ENCODE measurements around the gene ANKLE1. TPM values are rescaled to one million over a fixed set of nuclear protein-coding genes. Genes with fewer than 3 reads are reported as not detected.

Gene ANKLE1
- polyA plus RNA-seq (2011; rRNA removed) (0.45 and 0.56 TPM in 2 replicates), polyA plus RNA-seq (2017; fragmentation: RNase III; extraction: RNeasy Plus Mini Kit Qiagen cat#74134 plus additional on column Dnase treatment) (0.74 to 1.2 TPM (median 1.0 TPM) in 3 replicates), polyA minus RNA-seq (2011; rRNA and poly(A)+ RNA removed) (0.33 TPM in 1 of 2 replicates, not detected in the other)
- 0.93 and 1.0 TPM in 2 replicates for polyA plus RNA-seq (2012; cell fraction: cytosol; rRNA removed)
- polyA plus RNA-seq (2012; cell fraction: nucleus; rRNA removed): 7.3 and 8.3 TPM in 2 replicates

DNA sequence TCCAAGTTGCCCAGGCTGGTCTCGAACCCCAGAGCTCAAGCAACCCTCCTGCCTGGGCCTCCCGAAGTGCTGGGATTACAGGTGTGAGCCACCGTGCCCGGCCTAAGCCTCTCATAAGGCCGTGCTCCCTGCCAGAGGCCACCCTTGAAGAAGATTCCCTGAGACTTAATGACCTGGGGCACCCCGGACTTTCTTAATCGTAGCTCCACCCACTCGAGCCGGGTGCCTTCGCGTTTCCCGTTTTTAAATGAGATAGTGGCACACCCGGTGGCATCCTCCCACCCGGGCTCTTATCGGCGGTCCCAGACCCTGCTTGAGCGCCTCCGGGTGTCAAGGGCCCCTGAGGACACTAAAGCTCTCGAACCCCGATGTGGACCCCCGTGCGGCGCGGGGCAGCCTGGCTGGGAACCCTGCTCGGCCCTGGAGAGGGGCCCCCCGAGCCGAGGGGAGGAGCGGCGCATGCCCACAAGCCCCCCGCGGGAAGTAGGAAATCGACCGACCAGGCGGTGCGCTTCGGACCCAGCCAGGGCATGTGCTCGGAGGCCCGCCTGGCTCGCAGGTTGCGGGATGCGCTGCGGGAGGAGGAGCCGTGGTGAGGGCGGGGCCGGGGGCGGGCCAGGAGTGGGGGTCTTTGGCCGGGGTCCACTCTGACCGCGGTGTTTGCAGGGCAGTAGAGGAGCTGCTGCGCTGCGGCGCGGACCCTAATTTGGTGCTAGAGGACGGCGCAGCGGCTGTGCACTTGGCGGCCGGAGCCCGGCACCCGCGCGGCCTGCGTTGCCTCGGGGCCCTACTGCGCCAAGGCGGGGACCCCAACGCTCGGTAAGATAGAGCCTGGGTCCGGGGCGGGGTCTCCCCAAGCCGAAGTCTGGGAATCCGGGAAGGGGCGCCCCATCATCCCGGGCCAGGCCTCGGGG is at the start of gene ANKLE1:
Gene ANKLE1 (plus strand): TSS at position 511 of the 914 bp plus-strand sequence. CDS start 20 bp downstream, at position 531.
- ChIA-PET POLR2A (no interaction called here), CTCF (interaction anchor here (0.6 to 5.1 kb wide), 26 partner anchors 9 to 510 kb away, joined by 3 to 77 read pairs (median 4); partner anchors contain the start of genes BABAM1 and USHBP1)
- no peak for ATAC-seq
- 81% methylated on average over 18 of the region's 75 CpGs for WGBS (ENCODE audit: missing lambda C conversion rate)
- Histone ChIP-seq H3K27ac (peak within 1 kb of the TSS; percentile 58 to 76; a peak in 3 of 6 replicates), H3K9me3 (no peaks in the 10 kb centered on the region), H3K4me1 (no peaks in the 10 kb centered on the region), H3K4me2 (peak within 1 kb of the TSS; percentile 76), H3K4me3 (0 out of 3 replicates have a peak within 1 kb of the TSS, but pooled peaks have one; percentile 19)
- TF ChIP-seq KDM1A (IDR thresholded peaks at IDR 0.05; ENCODE audit: low read depth) (no peak), BHLHE40 (IDR thresholded peaks at IDR 0.05; ENCODE audit: low read depth, low read length) (no peak), CHD2 (IDR thresholded peaks at IDR 0.05; ENCODE audit: low read length, partially characterized antibody) (no peak), FOSB (CRISPR knock-in tag; IDR thresholded peaks at IDR 0.05) (no peak), TFCP2L1 (CRISPR knock-in tag; IDR thresholded peaks at IDR 0.05) (no peak), SREBF2 (IDR thresholded peaks at IDR 0.05) (no peak), MYC (IDR thresholded peaks at IDR 0.05; ENCODE audit: borderline replicate concordance, low read length) (no peak), RARB (CRISPR knock-in tag; IDR thresholded peaks at IDR 0.05) (no peak), ZNF302 (CRISPR knock-in tag; IDR thresholded peaks at IDR 0.05) (no peak), CHD4 (IDR thresholded peaks at IDR 0.05; ENCODE audit: borderline replicate concordance) (no peak), E2F6 (IDR thresholded peaks at IDR 0.05; ENCODE audit: borderline replicate concordance, low read depth) (no peak), TP53 (CRISPR knock-in tag; IDR thresholded peaks at IDR 0.05) (no peak), EP300 (IDR thresholded peaks at IDR 0.05) (no peak), RAD21 (conservative IDR thresholded peaks at IDR 0.05 in 1 of 2, IDR thresholded peaks at IDR 0.05 in 1 of 2) (no peak)
- TF ChIP-seq, protein P1, sequence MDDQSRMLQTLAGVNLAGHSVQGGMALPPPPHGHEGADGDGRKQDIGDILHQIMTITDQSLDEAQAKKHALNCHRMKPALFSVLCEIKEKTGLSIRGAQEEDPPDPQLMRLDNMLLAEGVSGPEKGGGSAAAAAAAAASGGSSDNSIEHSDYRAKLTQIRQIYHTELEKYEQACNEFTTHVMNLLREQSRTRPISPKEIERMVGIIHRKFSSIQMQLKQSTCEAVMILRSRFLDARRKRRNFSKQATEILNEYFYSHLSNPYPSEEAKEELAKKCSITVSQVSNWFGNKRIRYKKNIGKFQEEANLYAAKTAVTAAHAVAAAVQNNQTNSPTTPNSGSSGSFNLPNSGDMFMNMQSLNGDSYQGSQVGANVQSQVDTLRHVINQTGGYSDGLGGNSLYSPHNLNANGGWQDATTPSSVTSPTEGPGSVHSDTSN (IDR thresholded peaks at IDR 0.05): no peak
- TF ChIP-seq, protein P2, sequence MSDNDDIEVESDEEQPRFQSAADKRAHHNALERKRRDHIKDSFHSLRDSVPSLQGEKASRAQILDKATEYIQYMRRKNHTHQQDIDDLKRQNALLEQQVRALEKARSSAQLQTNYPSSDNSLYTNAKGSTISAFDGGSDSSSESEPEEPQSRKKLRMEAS (IDR thresholded peaks at IDR 0.05): no peak
- TF ChIP-seq, protein P3, sequence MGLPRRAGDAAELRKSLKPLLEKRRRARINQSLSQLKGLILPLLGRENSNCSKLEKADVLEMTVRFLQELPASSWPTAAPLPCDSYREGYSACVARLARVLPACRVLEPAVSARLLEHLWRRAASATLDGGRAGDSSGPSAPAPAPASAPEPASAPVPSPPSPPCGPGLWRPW (IDR thresholded peaks at IDR 0.05): no peak
- no peak for FAIRE-seq
- no peak for DNase-seq (ENCODE audit: low read depth in 1 of 2, low spot score in 1 of 2)

DNA sequence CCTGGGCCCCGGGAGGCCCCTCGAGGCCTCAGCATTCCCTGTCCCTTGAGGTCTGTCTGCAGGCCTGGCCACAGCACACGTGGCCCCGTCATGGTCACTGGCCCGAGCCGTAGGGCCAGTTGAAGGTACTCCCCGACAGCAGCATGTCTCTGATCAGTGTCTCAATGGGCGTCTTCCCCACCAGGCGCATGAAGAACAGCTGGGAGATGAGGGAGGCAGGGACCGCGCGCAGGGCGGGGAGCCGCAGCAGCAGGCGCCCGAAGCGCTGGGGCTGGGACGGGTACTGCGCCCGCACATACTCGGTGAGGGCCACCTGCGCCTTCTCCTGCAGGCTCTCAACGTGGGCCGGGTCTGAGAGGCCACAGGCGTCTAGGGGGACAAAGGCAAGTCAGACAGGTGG is 49.4 kb upstream of the ANKLE1 start:
- no peak overlapping the region for H3K4me3 ChIP-seq
- CTCF ChIA-PET: interaction anchor here (2.2 kb wide), 1 partner anchor 29 kb away, joined by 6 read pairs; no protein-coding TSS in a partner anchor
- no peak overlapping the region for H3K4me2 ChIP-seq
- H3K27ac ChIP-seq: no peak overlapping the region
- 86% methylated on average over 17 of the region's 25 CpGs for WGBS (ENCODE audit: missing lambda C conversion rate)
- ATAC-seq (no peak), DNase-seq (ENCODE audit: low read depth in 1 of 2, low spot score in 1 of 2) (no peak), FAIRE-seq (no peak)
- H3K9me3 ChIP-seq: no peaks in the 10 kb centered on the region
- TF ChIP-seq, protein P1 (IDR thresholded peaks at IDR 0.05): no peak
- no peak for TF ChIP-seq HOXB5 (CRISPR knock-in tag; IDR thresholded peaks at IDR 0.05)
- TF ChIP-seq USF2 (IDR thresholded peaks at IDR 0.05): no peak
- no peak for TF ChIP-seq CBX8 (IDR thresholded peaks at IDR 0.05)
- no peak for TF ChIP-seq MYC (IDR thresholded peaks at IDR 0.05; ENCODE audit: borderline replicate concordance, low read length)
- no peak for TF ChIP-seq CBX2 (IDR thresholded peaks at IDR 0.05; ENCODE audit: borderline replicate concordance, low read depth)
- TF ChIP-seq EHF (CRISPR knock-in tag; IDR thresholded peaks at IDR 0.05): no peak
- no peak for TF ChIP-seq HOXB13 (CRISPR knock-in tag; IDR thresholded peaks at IDR 0.05; ENCODE audit: low read depth)
- TF ChIP-seq CEBPB (IDR thresholded peaks at IDR 0.05): no peak
- TF ChIP-seq, protein P2 (IDR thresholded peaks at IDR 0.05): no peak
- TF ChIP-seq EP300 (IDR thresholded peaks at IDR 0.05): no peak
- TF ChIP-seq, protein P4, sequence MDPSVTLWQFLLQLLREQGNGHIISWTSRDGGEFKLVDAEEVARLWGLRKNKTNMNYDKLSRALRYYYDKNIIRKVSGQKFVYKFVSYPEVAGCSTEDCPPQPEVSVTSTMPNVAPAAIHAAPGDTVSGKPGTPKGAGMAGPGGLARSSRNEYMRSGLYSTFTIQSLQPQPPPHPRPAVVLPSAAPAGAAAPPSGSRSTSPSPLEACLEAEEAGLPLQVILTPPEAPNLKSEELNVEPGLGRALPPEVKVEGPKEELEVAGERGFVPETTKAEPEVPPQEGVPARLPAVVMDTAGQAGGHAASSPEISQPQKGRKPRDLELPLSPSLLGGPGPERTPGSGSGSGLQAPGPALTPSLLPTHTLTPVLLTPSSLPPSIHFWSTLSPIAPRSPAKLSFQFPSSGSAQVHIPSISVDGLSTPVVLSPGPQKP (IDR thresholded peaks at IDR 0.05; ENCODE audit: low read depth, low read length): no peak
- TF ChIP-seq FOSB (CRISPR knock-in tag; IDR thresholded peaks at IDR 0.05): no peak
- TF ChIP-seq RFX5 (IDR thresholded peaks at IDR 0.05): no peak
- TF ChIP-seq E2F6 (IDR thresholded peaks at IDR 0.05; ENCODE audit: borderline replicate concordance, low read depth): no peak
- peaks cover 35% of the 10 kb centered on the region for H3K4me1 ChIP-seq
- POLR2A ChIA-PET: no interaction called here

Measured in A549 (cell line).